NCI-H1417 (cell line): ENCODE measurements around the gene CEP72.
"Not testable (repeated sequence)": the region's sequence is repeated elsewhere in the genome, so short reads cannot be mapped to it uniquely, and the experiment has no call there.

Experiments used
- DNase-seq, 3 experiments: peaks; one replicate each; lab custom pipeline; 2025; lab: John Stamatoyannopoulos, UW

The CEP72 gene

GRCh38 chr5:672329-673160, 60.4 kb downstream of the CEP72 start:
- DNase-seq: peak; percentile 65 to 97 (median 86)

GRCh38 chr5:673161-673830, 61.2 kb downstream of the CEP72 start:
- DNase-seq: peak in 2 of 3 experiments; percentile 63 to 71

GRCh38 chr5:673831-674629, 61.9 kb downstream of the CEP72 start:
- DNase-seq: peak in 2 of 3 experiments; percentile 56 to 60

GRCh38 chr5:674630-675011, 62.5 kb downstream of the CEP72 start:
- DNase-seq: peak in 2 of 3 experiments; percentile 45 to 63

GRCh38 chr5:675111-675870, 63.2 kb downstream of the CEP72 start:
- no peak for DNase-seq

- no peak for DNase-seq
Observed at GRCh38 chr5:675871-676698, 63.9 kb downstream of the CEP72 start.

GRCh38 chr5:676699-677076, 64.5 kb downstream of the CEP72 start:
- no peak for DNase-seq

GRCh38 chr5:677131-678101, 65.3 kb downstream of the CEP72 start:
- DNase-seq: no peak

- DNase-seq: not testable (repeated sequence)
Observed at GRCh38 chr5:678521-678920, 66.4 kb downstream of the CEP72 start.

GRCh38 chr5:679166-679895, 67.2 kb downstream of the CEP72 start:
- DNase-seq: not testable (repeated sequence)

- DNase-seq: not testable (repeated sequence)
Observed at GRCh38 chr5:680118-680795, 68.1 kb downstream of the CEP72 start.

GRCh38 chr5:680836-681235, 68.7 kb downstream of the CEP72 start:
- DNase-seq: not testable (repeated sequence)

GRCh38 chr5:681317-682191, 69.4 kb downstream of the CEP72 start:
- DNase-seq: not testable (repeated sequence)

GRCh38 chr5:682216-682615, 70.1 kb downstream of the CEP72 start:
- not testable (repeated sequence) for DNase-seq

GRCh38 chr5:682651-683358, 70.7 kb downstream of the CEP72 start:
- DNase-seq: not testable (repeated sequence)
